Activated effector memory CD4-positive, alpha-beta T cell treated with Interleukin-2 at 50 U/mL for 16 hours (primary cell): ENCODE measurements around the gene CELSR1.
"Not testable (repeated sequence)": the region's sequence is repeated elsewhere in the genome, so short reads cannot be mapped to it uniquely, and the experiment has no call there.

Source experiments
- DNase-seq: peaks from one replicate; pipeline ENCODE4 v3.0.0-alpha.2; 2020

Gene CELSR1

GRCh38 chr22:46338636-46339035, 198.8 kb downstream of the CELSR1 start:
- no peak for DNase-seq

- DNase-seq, result no peak
Observed at GRCh38 chr22:46337870-46338269, 199.6 kb downstream of the CELSR1 start.

GRCh38 chr22:46336119-46337078, 201.0 kb downstream of the CELSR1 start:
- no peak for DNase-seq

GRCh38 chr22:46335201-46336118, 202.0 kb downstream of the CELSR1 start, which contains the start of gene TRMU:
Gene TRMU (plus strand): TSS chr22:46335714. CDS start chr22:46335765, 51 bp downstream.
- peak; percentile 66 for DNase-seq

GRCh38 chr22:46331496-46331895, 205.9 kb downstream of the CELSR1 start:
- no peak for DNase-seq

- DNase-seq, result no peak
Observed at GRCh38 chr22:46330426-46330825, 207.0 kb downstream of the CELSR1 start.

GRCh38 chr22:46329616-46330015, 207.8 kb downstream of the CELSR1 start:
- DNase-seq, result no peak

GRCh38 chr22:46328797-46329196, 208.6 kb downstream of the CELSR1 start:
- DNase-seq, result no peak

- no peak for DNase-seq
Observed at GRCh38 chr22:46327691-46328465, 209.5 kb downstream of the CELSR1 start.

GRCh38 chr22:46326066-46326680, 211.2 kb downstream of the CELSR1 start:
- no peak for DNase-seq

- no peak for DNase-seq
Observed at GRCh38 chr22:46323162-46323561, 214.3 kb downstream of the CELSR1 start.

GRCh38 chr22:46322711-46323110, 214.7 kb downstream of the CELSR1 start:
- no peak for DNase-seq

- no peak for DNase-seq
Observed at GRCh38 chr22:46320716-46321386, 216.6 kb downstream of the CELSR1 start.

GRCh38 chr22:46320166-46320710, 217.2 kb downstream of the CELSR1 start:
- no peak for DNase-seq

- DNase-seq, result no peak
Observed at GRCh38 chr22:46319319-46319718, 218.1 kb downstream of the CELSR1 start.

- no peak for DNase-seq
Observed at GRCh38 chr22:46318576-46318975, 218.8 kb downstream of the CELSR1 start.

GRCh38 chr22:46317646-46318045, 219.8 kb downstream of the CELSR1 start:
- DNase-seq, result no peak

- DNase-seq, result no peak
Observed at GRCh38 chr22:46315976-46316375, 221.4 kb downstream of the CELSR1 start.

GRCh38 chr22:46312848-46313247, 224.6 kb downstream of the CELSR1 start:
- DNase-seq, result not testable (repeated sequence)

GRCh38 chr22:46312056-46312455, 225.4 kb downstream of the CELSR1 start:
- DNase-seq, result no peak
